ENCODE measurements around the gene ANAPC15. TPM values are rescaled to one million over a fixed set of nuclear protein-coding genes. Genes with fewer than 3 reads are reported as not detected.

Gene ANAPC15
- total and polyA plus RNA-seq, 8 donors = 13.3 to 79.1 (median 40.1) TPM

DNA sequence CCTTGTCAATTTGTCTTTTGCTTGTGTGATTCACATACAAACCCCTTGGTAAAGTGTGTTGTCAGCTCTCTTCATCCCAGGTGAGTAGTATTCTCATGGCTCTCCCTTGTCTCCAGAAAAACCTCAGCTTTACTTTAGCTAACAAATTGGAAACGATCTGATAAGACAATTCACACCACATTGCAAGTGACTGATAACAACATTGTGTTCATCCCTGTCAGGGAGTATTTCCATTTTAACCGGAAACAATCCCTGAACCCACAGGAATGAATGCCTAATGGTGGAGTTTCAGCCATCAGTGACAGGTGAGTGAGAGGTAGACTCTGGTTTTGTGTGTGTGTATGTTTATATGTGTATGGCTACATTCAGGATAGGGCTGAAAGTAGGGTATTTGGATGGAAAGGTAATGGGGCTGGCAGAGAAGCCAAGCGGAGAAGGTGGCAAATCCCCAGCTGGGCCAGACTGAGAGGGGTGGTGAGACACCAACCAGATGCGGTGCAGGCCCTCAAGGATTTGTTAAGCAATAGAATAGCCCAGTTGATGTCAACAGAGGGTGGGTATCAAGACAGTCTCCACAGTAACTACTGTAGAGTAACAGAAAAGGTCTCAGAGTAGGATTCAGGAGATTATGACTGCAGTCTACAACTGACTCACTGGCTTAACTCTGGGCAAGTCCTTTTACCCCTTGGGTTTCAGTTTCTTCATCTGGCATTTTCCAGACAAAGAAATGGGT lies 24.3 kb downstream of the ANAPC15 start:
- H3K4me1 ChIP-seq = peaks cover 0 to 29% (median 15%) of the 10 kb centered on the region in 4 donors
- no peak overlapping the region for H3K4me3 ChIP-seq
- 71 to 81% (median 79%) methylated on average over 4 of the region's 4 CpGs for WGBS, 5 donors
- intact Hi-C loops (cut with DNase I; ENCODE audit: low total_unique reads) = no loop called here
- H3K27ac ChIP-seq = no peak overlapping the region
- DNase-seq = no peak
- peaks cover 0 to 32% (median 21%) of the 10 kb centered on the region in 4 donors for H3K36me3 ChIP-seq
- H3K9me3 ChIP-seq = no peaks in the 10 kb centered on the region
- TF ChIP-seq POLR2AphosphoS5 (IDR thresholded peaks at IDR 0.05) (no peak), POLR2A (IDR thresholded peaks at IDR 0.05) (no peak), EP300 (IDR thresholded peaks at IDR 0.05) (no peak)
- TF ChIP-seq, protein P1, sequence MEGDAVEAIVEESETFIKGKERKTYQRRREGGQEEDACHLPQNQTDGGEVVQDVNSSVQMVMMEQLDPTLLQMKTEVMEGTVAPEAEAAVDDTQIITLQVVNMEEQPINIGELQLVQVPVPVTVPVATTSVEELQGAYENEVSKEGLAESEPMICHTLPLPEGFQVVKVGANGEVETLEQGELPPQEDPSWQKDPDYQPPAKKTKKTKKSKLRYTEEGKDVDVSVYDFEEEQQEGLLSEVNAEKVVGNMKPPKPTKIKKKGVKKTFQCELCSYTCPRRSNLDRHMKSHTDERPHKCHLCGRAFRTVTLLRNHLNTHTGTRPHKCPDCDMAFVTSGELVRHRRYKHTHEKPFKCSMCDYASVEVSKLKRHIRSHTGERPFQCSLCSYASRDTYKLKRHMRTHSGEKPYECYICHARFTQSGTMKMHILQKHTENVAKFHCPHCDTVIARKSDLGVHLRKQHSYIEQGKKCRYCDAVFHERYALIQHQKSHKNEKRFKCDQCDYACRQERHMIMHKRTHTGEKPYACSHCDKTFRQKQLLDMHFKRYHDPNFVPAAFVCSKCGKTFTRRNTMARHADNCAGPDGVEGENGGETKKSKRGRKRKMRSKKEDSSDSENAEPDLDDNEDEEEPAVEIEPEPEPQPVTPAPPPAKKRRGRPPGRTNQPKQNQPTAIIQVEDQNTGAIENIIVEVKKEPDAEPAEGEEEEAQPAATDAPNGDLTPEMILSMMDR (IDR thresholded peaks at IDR 0.05) = no peak
- no peaks in the 10 kb centered on the region for H3K27me3 ChIP-seq

DNA sequence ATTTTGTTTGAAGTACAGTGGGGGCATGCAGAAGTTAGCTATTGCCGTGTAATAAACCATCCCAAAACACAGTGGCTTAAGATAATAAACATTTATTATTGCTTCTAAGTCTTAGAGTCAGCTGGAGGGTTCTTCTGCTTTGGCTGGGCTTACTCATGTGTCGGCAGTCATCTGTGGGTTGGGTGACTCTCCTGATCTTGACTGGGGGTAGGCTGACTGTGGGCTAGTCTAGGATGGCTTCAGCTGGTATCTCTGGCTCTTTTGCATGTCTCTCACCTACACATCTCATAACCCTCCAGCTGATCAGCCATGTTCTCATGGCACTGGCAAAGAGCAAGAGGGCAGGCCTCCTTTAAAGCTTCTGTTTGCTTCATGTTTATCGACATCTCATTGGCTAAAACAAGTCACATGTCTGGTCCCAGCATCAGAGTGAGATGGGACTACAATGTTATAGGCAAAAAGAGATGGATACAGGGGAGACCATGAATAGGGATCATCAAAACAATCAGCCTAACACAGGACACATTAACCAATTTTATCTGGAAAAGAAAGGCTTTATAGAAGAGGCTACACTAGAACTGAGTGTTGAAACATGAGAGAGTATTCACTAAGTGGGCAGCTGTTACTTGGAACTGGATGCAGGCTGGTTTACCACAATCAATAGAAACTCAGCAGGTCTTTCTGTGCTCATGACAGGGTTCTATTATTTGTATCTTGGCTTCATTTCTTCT lies 26.7 kb downstream of the ANAPC15 start:
- DNase-seq = no peak

DNA sequence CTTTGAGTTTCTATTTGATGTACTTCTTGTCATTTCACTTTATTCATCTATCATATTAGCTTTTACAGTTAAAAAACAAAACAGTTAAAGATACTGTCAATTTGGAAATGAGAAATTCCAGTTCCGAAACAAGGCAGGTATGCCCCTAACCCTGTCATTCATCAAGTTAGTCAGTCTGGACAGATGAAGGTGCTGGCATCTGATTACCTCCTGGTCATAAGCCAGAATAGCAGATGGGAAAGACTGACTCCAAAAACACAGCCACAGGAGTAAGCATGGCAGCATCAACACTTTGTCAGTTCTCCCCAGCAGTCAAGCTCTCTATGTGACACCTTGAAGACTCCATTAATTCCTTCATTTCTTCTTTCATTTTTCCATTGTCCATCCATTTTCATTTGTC lies 27.5 kb downstream of the ANAPC15 start:
- WGBS, 5 donors = 82 to 100% (median 93%) methylated on average over 1 of the region's 1 CpG
- H3K27ac ChIP-seq = no peak overlapping the region
- intact Hi-C loops (cut with DNase I; ENCODE audit: low total_unique reads) = no loop called here
- H3K27me3 ChIP-seq = no peaks in the 10 kb centered on the region
- no peak overlapping the region for H3K4me3 ChIP-seq
- TF ChIP-seq EP300 (IDR thresholded peaks at IDR 0.05) (no peak), POLR2A (IDR thresholded peaks at IDR 0.05) (no peak), POLR2AphosphoS5 (IDR thresholded peaks at IDR 0.05) (no peak)
- TF ChIP-seq, protein P1 (IDR thresholded peaks at IDR 0.05) = no peak
- H3K9me3 ChIP-seq = no peaks in the 10 kb centered on the region
- H3K4me1 ChIP-seq = peaks cover 8 to 28% (median 18%) of the 10 kb centered on the region in 4 donors
- H3K36me3 ChIP-seq = peaks cover 0 to 27% (median 19%) of the 10 kb centered on the region in 4 donors
- no peak for DNase-seq

More for the DNA sequence above, 26.7 kb downstream of the ANAPC15 start:
- intact Hi-C loops (cut with DNase I; ENCODE audit: low total_unique reads) = no loop called here
- H3K27me3 ChIP-seq = no peaks in the 10 kb centered on the region
- H3K36me3 ChIP-seq = peaks cover 0 to 32% (median 21%) of the 10 kb centered on the region in 4 donors
- H3K4me1 ChIP-seq = peaks cover 7 to 33% (median 20%) of the 10 kb centered on the region in 4 donors
- TF ChIP-seq, protein P1 (IDR thresholded peaks at IDR 0.05) = no peak
- no peak for TF ChIP-seq POLR2AphosphoS5 (IDR thresholded peaks at IDR 0.05)
- no peak for TF ChIP-seq POLR2A (IDR thresholded peaks at IDR 0.05)
- TF ChIP-seq EP300 (IDR thresholded peaks at IDR 0.05) = no peak
- H3K27ac ChIP-seq = no peak overlapping the region
- 84 to 90% (median 88%) methylated on average over 3 of the region's 3 CpGs for WGBS, 5 donors
- H3K4me3 ChIP-seq = no peak overlapping the region
- H3K9me3 ChIP-seq = no peaks in the 10 kb centered on the region

DNA sequence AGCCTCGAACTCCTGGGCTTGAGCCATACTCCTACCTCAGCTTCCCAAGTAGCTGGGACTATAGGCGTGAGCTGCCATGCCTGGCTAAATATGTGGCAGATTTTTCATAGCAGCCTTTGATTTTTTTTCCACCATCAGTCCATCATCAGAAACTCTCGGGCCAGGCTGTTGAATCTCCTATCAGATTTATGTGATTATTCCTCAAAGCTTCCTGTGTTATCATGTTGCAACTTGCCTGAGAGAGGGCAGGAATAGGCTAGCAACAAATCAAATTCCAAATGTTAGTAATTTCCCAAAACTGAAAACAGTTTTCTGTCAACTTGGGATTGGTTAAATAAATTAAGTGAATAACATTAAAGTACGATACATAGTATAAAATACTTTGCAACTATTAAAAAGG lies 28.4 kb downstream of the ANAPC15 start:
- no peak for DNase-seq
- Histone ChIP-seq H3K4me1 (peaks cover 13 to 28% (median 21%) of the 10 kb centered on the region in 4 donors), H3K27me3 (no peaks in the 10 kb centered on the region), H3K36me3 (peaks cover 0 to 18% (median 12%) of the 10 kb centered on the region in 4 donors), H3K4me3 (no peak overlapping the region), H3K27ac (no peak overlapping the region), H3K9me3 (no peaks in the 10 kb centered on the region)
- no peak for TF ChIP-seq POLR2AphosphoS5 (IDR thresholded peaks at IDR 0.05)
- intact Hi-C loops (cut with DNase I; ENCODE audit: low total_unique reads) = no loop called here
- WGBS, 5 donors = 81 to 91% (median 91%) methylated on average over 4 of the region's 4 CpGs

All from stomach (tissue), 9 donors.